Sigmoid colon (tissue), 7 donors: Measurements from ENCODE around the gene PLXNB2. TPM values are rescaled to one million over a fixed set of nuclear protein-coding genes. Genes with fewer than 3 reads are reported as not detected.

Source experiments
- DNase-seq: peaks from one replicate; pipeline ENCODE4 v3.0.0-alpha.2; 2019
- H3K27ac ChIP-seq, 4 donors: fragments of 200-600 bp; sonication (generic); one replicate each; pipeline ENCODE4 v1.5.1; 2016 to 2019; ENCODE audit warnings: mild to moderate bottlenecking in 1 of 4
- H3K27me3 ChIP-seq, 3 donors: fragments of 200-600 bp; sonication (generic); one replicate each; pipeline ENCODE4 v1.5.1; 2019; ENCODE audit warnings: mild to moderate bottlenecking in 1 of 3
- H3K36me3 ChIP-seq, 4 donors: fragments of 200-600 bp; sonication (generic); one replicate each; pipeline ENCODE4 v1.5.1; 2016 to 2019
- H3K4me1 ChIP-seq, 4 donors: fragments of 200-600 bp; sonication (generic); one replicate each; pipeline ENCODE4 v1.5.1; 2017 to 2019
- H3K4me3 ChIP-seq, 4 donors: fragments of 200-600 bp; sonication (generic); one replicate each; pipeline ENCODE4 v1.5.1; 2017 to 2019; ENCODE audit warnings: mild to moderate bottlenecking in 2 of 4, moderate library complexity in 1 of 4
- H3K9me3 ChIP-seq, 4 donors: fragments of 200-600 bp in 3 of 4; sonication (generic) in 3 of 4; one replicate each; pipeline versions ENCODE4 v1.5.1 to v1.6.1; 2013 to 2019
- CTCF ChIP-seq, 4 experiments: fragments of 450-650 bp in 3 of 4; fragments of 200-600 bp in 1 of 4; IDR thresholded peaks; one replicate each; pipeline ENCODE4 v1.5.1; 2016 to 2019; ENCODE audit warnings: antibody characterized with exemption in 4 of 4, mild to moderate bottlenecking in 3 of 4, moderate library complexity in 2 of 4
- EP300 ChIP-seq, 4 donors: sonication (generic); formaldehyde crosslinking; IDR thresholded peaks; one replicate each; pipeline ENCODE4 v1.6.1; 2017; ENCODE audit warnings: antibody characterized with exemption in 4 of 4
- POLR2A ChIP-seq, 2 donors: fragments of 450-650 bp; IDR thresholded peaks; one replicate each; pipeline ENCODE4 v1.6.1; 2016; ENCODE audit warnings: antibody characterized with exemption in 2 of 2, mild to moderate bottlenecking in 2 of 2, moderate library complexity in 2 of 2
- POLR2AphosphoS5 ChIP-seq, 4 donors: sonication (generic); formaldehyde crosslinking; IDR thresholded peaks; one replicate each; pipeline ENCODE4 v1.6.1; 2017; ENCODE audit warnings: antibody characterized with exemption in 4 of 4
- WGBS, 2 donors: extraction: QIAGEN DNeasy Blood & Tissue Kit; methylation state at CpG; one replicate each; pipeline ENCODE4 v1.1.7; 2013; 5-methylcytosine and 5-hydroxymethylcytosine counted together
- intact Hi-C: fragments of 100-400 bp; cut with DNase I; formaldehyde crosslinking; loops from one replicate; pipeline ENCODE4 v1.15.1; 2023
- polyA plus RNA-seq, 3 donors: library from polyadenylated mRNA; stranded (reverse); fragments of 200-250 nt; gene quantifications; one replicate each; pipeline ENCODE4 v1.2.3, GENCODE V29; 2013
- total RNA-seq, 4 donors: library from RNA; depleted of rRNA; stranded (reverse); fragments of >200 nt; gene quantifications; one replicate each; pipeline ENCODE4 v1.1.0, GENCODE V29; 2016
- donor health status: healthy with polysubstance abuse.
- donor health status: Bipolar disorder and iron deficiency.
- donor health status: healthy.

The PLXNB2 gene
- total and polyA plus RNA-seq, 7 donors, result 18.6 to 150 (median 67.5) TPM

GRCh38 chr22:50264104-50264745 lies 43.2 kb downstream of the PLXNB2 start:
- H3K27me3 ChIP-seq, result peaks cover 17 to 56% (median 40%) of the 10 kb centered on the region in 3 donors
- no peak overlapping the region for H3K27ac ChIP-seq
- H3K9me3 ChIP-seq, result no peaks in the 10 kb centered on the region
- TF ChIP-seq EP300 (IDR thresholded peaks at IDR 0.05) (no peak), POLR2A (IDR thresholded peaks at IDR 0.05) (no peak), CTCF (IDR thresholded peaks at IDR 0.05) (no peak), POLR2AphosphoS5 (IDR thresholded peaks at IDR 0.05) (no peak)
- no peak overlapping the region for H3K4me3 ChIP-seq
- no peaks in the 10 kb centered on the region for H3K36me3 ChIP-seq
- H3K4me1 ChIP-seq, result peaks cover 0 to 43% (median 37%) of the 10 kb centered on the region in 4 donors
- intact Hi-C loops, result no loop called here
- WGBS, 2 donors, result 61 to 80% methylated on average over 15 of the region's 15 CpGs
- no peak for DNase-seq

GRCh38 chr22:50262973-50263617 lies 44.4 kb downstream of the PLXNB2 start:
- TF ChIP-seq POLR2A (IDR thresholded peaks at IDR 0.05) (no peak), POLR2AphosphoS5 (IDR thresholded peaks at IDR 0.05) (no peak), EP300 (IDR thresholded peaks at IDR 0.05) (no peak), CTCF (IDR thresholded peaks at IDR 0.05) (no peak)
- H3K9me3 ChIP-seq, result no peaks in the 10 kb centered on the region
- H3K27me3 ChIP-seq, result peaks cover 17 to 68% (median 46%) of the 10 kb centered on the region in 3 donors
- H3K4me3 ChIP-seq, result no peak overlapping the region
- no peaks in the 10 kb centered on the region for H3K36me3 ChIP-seq
- H3K4me1 ChIP-seq, result peaks cover 0 to 34% (median 34%) of the 10 kb centered on the region in 4 donors
- intact Hi-C loops, result no loop called here
- DNase-seq, result no peak
- no peak overlapping the region for H3K27ac ChIP-seq
- WGBS, 2 donors, result 47 to 63% methylated on average over 9 of the region's 9 CpGs

GRCh38 chr22:50262460-50262911 lies 45.0 kb downstream of the PLXNB2 start:
- intact Hi-C loops, result no loop called here
- TF ChIP-seq POLR2AphosphoS5 (IDR thresholded peaks at IDR 0.05) (no peak), EP300 (IDR thresholded peaks at IDR 0.05) (no peak), POLR2A (IDR thresholded peaks at IDR 0.05) (no peak), CTCF (IDR thresholded peaks at IDR 0.05) (no peak)
- Histone ChIP-seq H3K4me3 (no peak overlapping the region), H3K9me3 (no peaks in the 10 kb centered on the region), H3K27me3 (peaks cover 17 to 73% (median 46%) of the 10 kb centered on the region in 3 donors), H3K36me3 (no peaks in the 10 kb centered on the region), H3K27ac (no peak overlapping the region), H3K4me1 (peaks cover 0 to 28% (median 27%) of the 10 kb centered on the region in 4 donors)
- WGBS, 2 donors, result 27 to 40% methylated on average over 7 of the region's 7 CpGs
- DNase-seq, result no peak

- peaks cover 17 to 70% (median 46%) of the 10 kb centered on the region in 3 donors for H3K27me3 ChIP-seq
- 3% methylated on average over 61 of the region's 61 CpGs for WGBS, 2 donors
- H3K4me1 ChIP-seq, result peaks cover 0 to 21% (median 21%) of the 10 kb centered on the region in 4 donors
- no peaks in the 10 kb centered on the region for H3K9me3 ChIP-seq
- no peaks in the 10 kb centered on the region for H3K36me3 ChIP-seq
- peak within 1 kb of the TSS; percentile 8 to 52 (median 44) for H3K27ac ChIP-seq
- H3K4me3 ChIP-seq, result peak within 1 kb of the TSS; percentile 19 to 53 (median 44)
- DNase-seq, result no peak
- intact Hi-C loops, result no loop called here
- TF ChIP-seq EP300 (IDR thresholded peaks at IDR 0.05), result no peak
- TF ChIP-seq POLR2AphosphoS5 (IDR thresholded peaks at IDR 0.05), result no peak
Measured at GRCh38 chr22:50261615-50262459, 45.6 kb downstream of the PLXNB2 start, which contains the start of gene MAPK12. Gene MAPK12 (minus strand): TSS chr22:50261683. CDS start chr22:50261509, 174 bp downstream.
